BJ (cell line): Measurements from ENCODE around the gene NR2F1-AS1. TPM values are rescaled to one million over a fixed set of nuclear protein-coding genes. Genes with fewer than 3 reads are reported as not detected.

Source experiments
- CTCF ChIA-PET: fragments of 350-600 bp; formaldehyde crosslinking; extraction: SDS; loops from one replicate; lab custom pipeline; 2021; ENCODE audit warnings: antibody characterized with exemption, inconsistent platforms; lab: Yijun Ruan, JAX
- POLR2A ChIA-PET: fragments of 300-600 bp; sonication (Branson Sonifier 250); formaldehyde crosslinking; extraction: SDS; loops from one replicate; lab custom pipeline; 2021; ENCODE audit warnings: antibody characterized with exemption; lab: Charles Lee
- DNase-seq: peaks from one replicate; pipeline ENCODE4 v3.0.0-alpha.2; 2011; ENCODE audit warnings: low read depth
- H3K27me3 ChIP-seq: 2 replicates; pipeline ENCODE4 v1.6.0; 2011; ENCODE audit warnings: low read length; ENCODE audit not compliant: control insufficient read depth, insufficient read depth
- H3K36me3 ChIP-seq: 2 replicates; pipeline ENCODE4 v1.5.1; 2011; ENCODE audit warnings: low read length; ENCODE audit not compliant: control insufficient read depth, insufficient read depth
- H3K4me3 ChIP-seq: 2 replicates; pipeline ENCODE4 v1.5.1; 2011; ENCODE audit warnings: low read depth, mild to moderate bottlenecking, control low read depth, low read length
- polyA plus RNA-seq: library from polyadenylated mRNA; depleted of rRNA; stranded (reverse); fragments of >200 nt; gene quantifications from 2 replicates; pipeline ENCODE4 v1.2.3, GENCODE V29; 2011
- TF ChIP-seq, protein P1 (sequence below): IDR thresholded peaks from 2 replicates; pipeline ENCODE4 v1.5.1; 2011; ENCODE audit warnings: low read depth, mild to moderate bottlenecking, control low read depth, inconsistent platforms, low read length, moderate library complexity; ENCODE audit not compliant: insufficient read depth

NR2F1-AS1 gene
- polyA plus RNA-seq, 1 experiment, result 13.7 TPM

GRCh38 chr5:93575461-93576414 lies 5.3 kb downstream of the NR2F1-AS1 start:
- CTCF ChIA-PET, result no interaction called here
- Histone ChIP-seq H3K27me3 (no peaks in the 10 kb centered on the region), H3K36me3 (peaks cover 9% of the 10 kb centered on the region), H3K4me3 (no peak overlapping the region)
- POLR2A ChIA-PET, result no interaction called here
- TF ChIP-seq, protein P1, sequence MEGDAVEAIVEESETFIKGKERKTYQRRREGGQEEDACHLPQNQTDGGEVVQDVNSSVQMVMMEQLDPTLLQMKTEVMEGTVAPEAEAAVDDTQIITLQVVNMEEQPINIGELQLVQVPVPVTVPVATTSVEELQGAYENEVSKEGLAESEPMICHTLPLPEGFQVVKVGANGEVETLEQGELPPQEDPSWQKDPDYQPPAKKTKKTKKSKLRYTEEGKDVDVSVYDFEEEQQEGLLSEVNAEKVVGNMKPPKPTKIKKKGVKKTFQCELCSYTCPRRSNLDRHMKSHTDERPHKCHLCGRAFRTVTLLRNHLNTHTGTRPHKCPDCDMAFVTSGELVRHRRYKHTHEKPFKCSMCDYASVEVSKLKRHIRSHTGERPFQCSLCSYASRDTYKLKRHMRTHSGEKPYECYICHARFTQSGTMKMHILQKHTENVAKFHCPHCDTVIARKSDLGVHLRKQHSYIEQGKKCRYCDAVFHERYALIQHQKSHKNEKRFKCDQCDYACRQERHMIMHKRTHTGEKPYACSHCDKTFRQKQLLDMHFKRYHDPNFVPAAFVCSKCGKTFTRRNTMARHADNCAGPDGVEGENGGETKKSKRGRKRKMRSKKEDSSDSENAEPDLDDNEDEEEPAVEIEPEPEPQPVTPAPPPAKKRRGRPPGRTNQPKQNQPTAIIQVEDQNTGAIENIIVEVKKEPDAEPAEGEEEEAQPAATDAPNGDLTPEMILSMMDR, result no peak
- DNase-seq, result no peak

DNA sequence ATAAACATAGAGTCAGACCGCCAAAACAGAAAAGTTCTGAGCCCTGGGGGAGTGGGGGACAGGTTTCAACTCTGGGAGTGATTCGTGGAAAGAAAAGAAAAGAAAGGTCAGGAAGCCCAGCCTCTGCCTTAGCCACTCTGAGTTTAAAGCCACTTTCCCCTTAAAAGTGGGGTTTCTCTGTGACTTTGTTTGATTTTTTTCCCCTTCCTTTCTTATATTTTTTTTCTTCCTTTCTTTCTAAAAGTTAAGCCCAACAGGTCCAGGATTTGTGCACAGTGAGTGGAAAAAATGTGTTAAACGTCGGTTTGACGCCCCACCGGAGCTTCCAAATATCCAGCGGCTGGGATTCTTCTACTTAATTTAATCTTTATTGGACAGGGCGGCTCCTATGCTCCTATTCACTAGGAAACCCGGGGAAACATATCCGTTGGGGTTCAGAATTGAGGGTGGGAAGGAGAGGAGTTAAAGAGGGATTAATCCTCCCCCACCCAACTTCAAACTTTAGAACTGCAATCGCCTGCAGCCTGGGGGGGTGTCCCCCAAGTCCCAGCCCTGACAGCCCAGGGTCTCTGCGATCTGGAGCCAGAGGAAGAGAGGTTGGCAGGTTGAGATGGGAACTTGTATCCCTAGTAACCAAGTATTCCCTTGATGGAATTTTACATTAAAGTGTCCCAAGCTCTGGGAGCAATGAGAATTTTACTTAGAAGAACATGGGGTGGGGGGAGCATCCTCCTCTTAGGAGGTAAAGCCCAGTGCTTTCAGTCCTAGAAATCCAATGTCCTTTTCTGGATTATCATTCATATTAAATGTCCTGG lies 6.3 kb downstream of the NR2F1-AS1 start:
- TF ChIP-seq, protein P1, result no peak
- ChIA-PET POLR2A (no interaction called here), CTCF (no interaction called here)
- Histone ChIP-seq H3K36me3 (peaks cover 9% of the 10 kb centered on the region), H3K4me3 (no peak overlapping the region), H3K27me3 (no peaks in the 10 kb centered on the region)
- DNase-seq, result no peak

GRCh38 chr5:93573354-93574351 lies 7.4 kb downstream of the NR2F1-AS1 start:
- Histone ChIP-seq H3K36me3 (peaks cover 9% of the 10 kb centered on the region), H3K4me3 (no peak overlapping the region), H3K27me3 (no peaks in the 10 kb centered on the region)
- ChIA-PET CTCF (no interaction called here), POLR2A (no interaction called here)
- no peak for DNase-seq
- TF ChIP-seq, protein P1, result no peak

GRCh38 chr5:93572608-93573353 lies 8.2 kb downstream of the NR2F1-AS1 start:
- H3K27me3 ChIP-seq, result no peaks in the 10 kb centered on the region
- POLR2A ChIA-PET, result no interaction called here
- TF ChIP-seq, protein P1, result no peak
- CTCF ChIA-PET, result interaction anchor here (0.6 kb wide), 1 partner anchor 10 kb away, joined by 3 read pairs; the partner anchor contains the start of gene NR2F1
- peaks cover 9% of the 10 kb centered on the region for H3K36me3 ChIP-seq
- no peak for DNase-seq
- H3K4me3 ChIP-seq, result no peak overlapping the region
